GM13977 (cell line): ENCODE results near the gene PRIMPOL.
A peak's percentile ranks its signal among the peaks of the same experiment; 100 is the strongest.
"Not testable (repeated sequence)": the region's sequence is repeated elsewhere in the genome, so short reads cannot be mapped to it uniquely, and the experiment has no call there.

Source experiments
- DNase-seq: peaks from one replicate; pipeline ENCODE4 v3.0.0; 2012; ENCODE audit warnings: low spot score
- CTCF ChIP-seq: IDR thresholded peaks from 2 replicates; pipeline ENCODE4 v1.5.1; 2012; ENCODE audit warnings: mild to moderate bottlenecking, control low read depth; ENCODE audit not compliant: insufficient read depth; ENCODE audit errors: extremely low read depth, missing control alignments
- in situ Hi-C: fragments of 300-500 bp; cut with MboI; formaldehyde crosslinking; loops from one replicate; pipeline ENCODE4 v1.12.0; 2022; ENCODE audit warnings: low sequenced_read_pairs, low pct_unique_long_range_greater_than_20kb, mixed read lengths, inconsistent platforms; ENCODE audit not compliant: unreplicated experiment

Gene PRIMPOL

GRCh38 chr4:184649026-184649970 is at the start of gene PRIMPOL, which contains the start of gene CASP3:
PRIMPOL (plus strand) TSS chr4:184649738; CDS start chr4:184657141, 7,403 bp downstream.
CASP3 (minus strand) TSS chr4:184649447; CDS start chr4:184638453, 10,994 bp downstream.
- in situ Hi-C loops: no loop called here
- peak; percentile 45 for TF ChIP-seq CTCF
- peak; percentile 92 for DNase-seq

GRCh38 chr4:184600982-184601381 is 48.6 kb upstream of the PRIMPOL start:
- in situ Hi-C loops: not testable (repeated sequence)

GRCh38 chr4:184602857-184603256 is 46.7 kb upstream of the PRIMPOL start:
- DNase-seq, in situ Hi-C loops: not testable (repeated sequence)

More at GRCh38 chr4:184600982-184601381, 48.6 kb upstream of the PRIMPOL start:
- not testable (repeated sequence) for DNase-seq

GRCh38 chr4:184607429-184607828 is 42.1 kb upstream of the PRIMPOL start:
- in situ Hi-C loops, DNase-seq: not testable (repeated sequence)

- in situ Hi-C loops: no loop called here
- TF ChIP-seq CTCF: no peak
These were observed 37.5 kb upstream of the PRIMPOL start for GRCh38 chr4:184612074-184612473.

GRCh38 chr4:184613405-184613804 is 36.1 kb upstream of the PRIMPOL start:
- no peak for DNase-seq

More at GRCh38 chr4:184612074-184612473, 37.5 kb upstream of the PRIMPOL start:
- no peak for DNase-seq

GRCh38 chr4:184614509-184614908 is 35.0 kb upstream of the PRIMPOL start:
- no peak for TF ChIP-seq CTCF
- in situ Hi-C loops: no loop called here
- DNase-seq: no peak

More at GRCh38 chr4:184613405-184613804, 36.1 kb upstream of the PRIMPOL start:
- TF ChIP-seq CTCF: no peak
- in situ Hi-C loops: no loop called here

GRCh38 chr4:184616168-184616567 is 33.4 kb upstream of the PRIMPOL start:
- in situ Hi-C loops: not testable (repeated sequence)

More at GRCh38 chr4:184616168-184616567, 33.4 kb upstream of the PRIMPOL start:
- DNase-seq: not testable (repeated sequence)
